ENCODE results near the gene GEN1.
"Not testable (repeated sequence)": the region's sequence is repeated elsewhere in the genome, so short reads cannot be mapped to it uniquely, and the experiment has no call there.

Gene GEN1

DNA sequence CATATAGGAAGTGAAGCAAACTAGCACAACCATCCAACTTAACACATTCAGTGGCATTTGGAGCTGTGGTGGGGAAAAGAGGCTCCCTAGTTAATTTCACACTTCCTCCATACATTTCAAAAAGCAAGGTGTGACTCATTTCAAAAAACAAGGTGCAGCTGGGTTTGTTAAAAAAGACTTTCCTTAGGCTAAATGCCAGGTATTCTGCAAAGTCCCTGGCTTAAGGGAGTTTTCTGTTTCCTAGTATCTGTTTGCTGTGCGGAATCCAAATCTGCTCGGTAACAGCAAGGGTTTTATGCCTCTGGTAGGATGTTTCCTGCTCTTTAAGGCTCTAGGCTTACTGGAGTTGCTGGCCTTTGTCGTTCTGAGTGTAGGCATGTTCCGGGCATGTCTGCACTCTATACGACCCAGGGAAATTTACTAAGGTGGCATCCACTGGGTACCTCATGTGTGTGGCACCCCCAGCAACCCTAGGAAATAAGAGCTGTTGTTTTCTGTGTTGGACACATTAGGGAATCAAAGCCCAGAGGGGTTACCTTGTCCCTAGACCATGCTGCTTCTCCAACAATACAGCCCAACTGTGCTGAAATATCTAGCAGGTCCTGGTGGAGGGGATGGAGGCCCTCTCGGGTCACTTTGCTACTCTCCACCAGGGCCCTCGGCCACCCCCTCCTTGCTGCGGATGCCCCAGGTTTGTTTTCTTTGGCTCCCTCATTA, 61.7 kb downstream of the GEN1 start:
- DNase-seq (ENCODE audit: insufficient read length, low spot score): no peak
- no peak for FAIRE-seq
- no peak for TF ChIP-seq POLR2A (IDR thresholded peaks at IDR 0.05; ENCODE audit: low read depth, low read length)

DNA sequence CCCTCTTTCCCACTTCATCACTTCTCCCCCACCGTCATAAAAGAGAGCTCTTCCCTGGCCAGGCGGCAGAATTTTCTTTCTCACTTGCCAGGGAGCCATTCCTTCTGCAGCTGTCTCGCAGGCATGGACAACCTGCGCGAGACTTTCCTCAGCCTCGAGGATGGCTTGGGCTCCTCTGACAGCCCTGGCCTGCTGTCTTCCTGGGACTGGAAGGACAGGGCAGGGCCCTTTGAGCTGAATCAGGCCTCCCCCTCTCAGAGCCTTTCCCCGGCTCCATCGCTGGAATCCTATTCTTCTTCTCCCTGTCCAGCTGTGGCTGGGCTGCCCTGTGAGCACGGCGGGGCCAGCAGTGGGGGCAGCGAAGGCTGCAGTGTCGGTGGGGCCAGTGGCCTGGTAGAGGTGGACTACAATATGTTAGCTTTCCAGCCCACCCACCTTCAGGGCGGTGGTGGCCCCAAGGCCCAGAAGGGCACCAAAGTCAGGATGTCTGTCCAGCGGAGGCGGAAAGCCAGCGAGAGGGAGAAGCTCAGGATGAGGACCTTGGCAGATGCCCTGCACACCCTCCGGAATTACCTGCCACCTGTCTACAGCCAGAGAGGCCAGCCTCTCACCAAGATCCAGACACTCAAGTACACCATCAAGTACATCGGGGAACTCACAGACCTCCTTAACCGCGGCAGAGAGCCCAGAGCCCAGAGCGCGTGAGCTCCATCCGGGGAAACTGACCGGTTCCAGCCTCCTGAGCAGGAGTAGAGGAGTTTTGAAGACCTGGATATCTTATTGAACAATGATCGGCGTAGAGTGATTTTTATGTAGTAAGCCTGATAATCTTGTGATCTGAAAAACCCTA, 62.7 kb downstream of the GEN1 start, which contains the start of gene MSGN1:
MSGN1 (plus strand) TSS at position 65 of the 850 bp plus-strand sequence; CDS start at position 124, 59 bp downstream.
- no peak for FAIRE-seq
- TF ChIP-seq POLR2A (IDR thresholded peaks at IDR 0.05; ENCODE audit: low read depth, low read length): no peak
- DNase-seq (ENCODE audit: insufficient read length, low spot score): no peak

DNA sequence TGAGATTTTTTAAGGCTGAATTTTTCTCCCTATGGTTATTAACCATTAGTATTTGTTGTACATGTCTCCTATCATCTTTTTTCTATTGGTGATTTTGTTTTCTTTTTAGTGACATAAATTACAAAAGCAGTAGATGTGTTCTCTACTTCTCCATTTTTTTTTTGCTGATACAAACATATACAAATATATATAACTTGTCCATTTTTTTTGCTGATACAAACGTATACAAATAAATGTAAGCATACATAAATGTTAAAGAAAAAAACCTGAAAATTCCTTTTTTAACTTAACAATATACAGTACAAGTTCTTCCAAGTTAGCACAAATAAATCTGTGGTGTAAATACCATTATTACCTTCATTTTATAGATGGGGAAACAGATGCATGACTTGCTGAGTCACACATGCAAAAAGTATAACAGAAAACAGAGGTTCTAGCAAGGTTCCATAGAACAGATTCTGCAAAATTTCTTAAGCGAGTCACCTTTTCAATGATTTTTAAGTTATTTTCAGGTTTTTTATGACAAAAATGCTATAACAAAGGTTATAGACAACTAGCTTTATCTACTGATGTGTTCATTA, 64.4 kb downstream of the GEN1 start:
- DNase-seq (ENCODE audit: insufficient read length, low spot score) (no peak), FAIRE-seq (no peak)
- no peak for TF ChIP-seq POLR2A (IDR thresholded peaks at IDR 0.05; ENCODE audit: low read depth, low read length)

DNA sequence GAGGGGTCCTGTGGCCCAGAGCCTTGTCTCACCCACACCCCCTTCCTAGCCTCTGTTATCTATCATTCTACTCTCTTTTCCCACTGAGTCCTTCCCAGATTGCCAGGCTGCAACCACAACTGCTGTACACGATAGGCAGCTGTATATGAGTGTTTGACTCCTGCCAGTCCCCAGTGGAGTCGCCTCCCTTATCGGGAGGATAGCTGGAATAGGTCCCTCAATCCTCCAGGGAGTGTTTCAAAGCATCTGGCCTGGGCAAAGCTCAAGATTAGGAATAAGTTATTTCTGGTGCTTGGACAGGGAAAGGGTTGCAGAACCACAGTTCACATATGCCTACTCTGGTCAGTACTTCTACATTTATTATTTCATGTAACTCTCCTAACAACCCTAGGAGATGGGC, 67.1 kb downstream of the GEN1 start:
- no peak for FAIRE-seq
- DNase-seq (ENCODE audit: insufficient read length, low spot score): no peak
- no peak for TF ChIP-seq POLR2A (IDR thresholded peaks at IDR 0.05; ENCODE audit: low read depth, low read length)

DNA sequence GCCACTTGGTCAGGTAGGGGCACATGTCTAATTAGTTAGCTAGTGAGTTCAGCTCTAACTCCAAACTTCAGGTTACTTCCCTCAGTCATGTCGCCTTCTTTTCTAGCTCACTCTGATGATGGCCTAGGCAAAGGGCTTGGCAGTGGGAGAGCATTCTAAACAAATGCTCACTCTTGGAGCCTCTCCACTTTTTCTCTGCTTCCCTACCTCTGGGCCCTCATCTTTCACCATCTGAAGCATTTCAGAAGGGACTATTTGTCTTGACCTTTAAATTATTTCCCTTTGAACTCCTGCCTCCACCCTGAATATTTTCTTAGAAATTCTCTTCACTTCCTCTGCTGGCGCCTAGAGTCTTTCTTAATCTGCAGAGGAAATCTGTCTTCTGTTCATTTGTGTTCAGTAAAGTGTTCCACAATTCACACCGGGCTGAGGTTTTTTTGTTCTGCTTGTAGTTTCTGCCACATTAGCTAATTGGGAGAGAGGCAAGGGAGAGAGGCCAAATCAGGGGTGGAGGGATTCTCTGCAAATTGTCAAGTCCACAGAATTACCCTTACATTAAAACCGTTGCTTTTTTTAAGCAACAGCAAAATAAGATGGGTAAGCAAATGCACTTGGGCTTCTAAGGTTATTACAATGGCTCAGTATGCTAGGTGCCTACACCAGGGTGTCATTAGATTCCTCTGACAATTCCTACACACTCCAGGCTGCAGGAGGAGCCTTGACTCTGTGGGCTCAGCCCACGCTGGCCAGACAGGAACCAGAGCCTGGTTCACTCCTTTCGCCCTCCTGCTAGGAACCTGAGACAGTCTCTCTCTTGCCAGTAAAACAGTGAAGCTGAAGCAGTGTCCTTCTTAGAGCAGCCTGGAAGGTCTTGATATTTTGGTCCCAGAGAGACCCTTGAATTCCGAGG, 67.9 kb downstream of the GEN1 start:
- no peak for FAIRE-seq
- DNase-seq (ENCODE audit: insufficient read length, low spot score): no peak
- TF ChIP-seq POLR2A (IDR thresholded peaks at IDR 0.05; ENCODE audit: low read depth, low read length): no peak

DNA sequence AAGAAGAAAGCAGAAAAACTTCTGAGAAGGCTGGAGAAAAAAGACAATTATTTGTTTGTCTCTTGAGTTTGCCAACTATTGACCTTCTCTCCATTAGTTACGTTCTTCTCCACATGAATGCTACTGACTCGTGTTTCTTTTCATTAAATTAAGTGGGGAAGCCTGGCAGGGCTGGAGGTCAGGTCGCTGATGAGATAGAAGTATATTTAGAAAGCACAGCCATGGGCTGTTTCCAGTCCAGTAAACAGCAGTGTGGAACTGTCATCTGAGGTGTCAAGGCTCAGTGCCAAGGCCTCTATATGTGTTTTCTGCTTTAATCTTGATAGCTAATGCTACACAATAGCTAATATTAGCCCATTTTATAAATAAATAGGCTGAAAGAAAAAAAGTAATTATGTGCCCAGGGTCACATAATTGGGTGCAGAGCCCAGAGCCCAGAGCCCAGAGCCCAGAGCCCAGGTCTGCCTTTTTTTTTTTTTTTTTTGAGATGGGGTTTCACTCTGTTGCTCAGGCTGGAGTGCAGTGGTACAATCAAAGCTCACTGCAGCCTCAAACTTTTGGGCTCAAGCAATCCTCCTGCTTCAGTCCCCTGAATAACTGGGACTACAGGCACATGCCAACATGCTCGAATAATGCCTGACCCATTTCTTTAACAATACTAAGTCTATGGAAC, 68.6 kb downstream of the GEN1 start:
- FAIRE-seq: no peak
- no peak for TF ChIP-seq POLR2A (IDR thresholded peaks at IDR 0.05; ENCODE audit: low read depth, low read length)
- no peak for DNase-seq (ENCODE audit: insufficient read length, low spot score)

DNA sequence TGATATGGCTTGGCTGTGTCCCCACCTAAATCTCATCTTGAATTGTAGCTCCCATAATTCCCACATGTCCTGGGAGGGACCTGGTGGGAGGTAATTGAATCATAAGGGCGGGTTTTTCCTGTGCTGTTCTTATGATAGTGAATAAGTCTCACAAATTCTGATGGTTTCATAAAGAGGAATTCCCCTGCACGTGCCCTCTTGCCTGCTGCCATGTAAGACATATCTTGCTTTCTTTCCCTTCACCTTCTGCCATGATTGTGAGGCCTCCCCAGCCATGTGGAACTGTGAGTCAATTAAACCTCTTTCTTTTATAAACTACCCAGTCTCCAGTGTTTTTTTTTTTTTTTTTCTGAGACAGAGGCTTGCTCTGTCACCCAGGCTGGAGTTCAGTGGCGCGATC, 69.7 kb downstream of the GEN1 start:
- DNase-seq (ENCODE audit: insufficient read length, low spot score); FAIRE-seq: not testable (repeated sequence)

DNA sequence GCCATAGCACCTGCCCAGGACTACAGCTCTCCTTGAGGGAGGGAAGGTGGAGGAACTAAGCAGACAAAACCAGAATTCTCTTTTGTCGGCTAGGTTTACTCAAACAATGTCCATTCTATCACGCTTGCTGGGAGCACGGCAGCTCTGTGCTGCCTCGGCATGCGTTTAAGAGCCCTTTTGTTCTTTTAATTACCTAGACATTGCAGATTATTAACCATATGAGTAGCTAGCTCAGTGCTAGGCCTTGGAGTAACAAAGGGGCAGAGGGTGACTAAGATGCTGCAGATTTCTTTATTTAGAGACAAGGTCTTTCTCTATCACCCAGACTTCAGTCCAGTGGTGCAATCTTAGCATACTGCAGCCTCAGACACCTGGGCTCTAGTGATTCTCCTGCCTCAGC, 73.4 kb downstream of the GEN1 start:
- DNase-seq (ENCODE audit: insufficient read length, low spot score) (no peak), FAIRE-seq (no peak)
- no peak for TF ChIP-seq POLR2A (IDR thresholded peaks at IDR 0.05; ENCODE audit: low read depth, low read length)

DNA sequence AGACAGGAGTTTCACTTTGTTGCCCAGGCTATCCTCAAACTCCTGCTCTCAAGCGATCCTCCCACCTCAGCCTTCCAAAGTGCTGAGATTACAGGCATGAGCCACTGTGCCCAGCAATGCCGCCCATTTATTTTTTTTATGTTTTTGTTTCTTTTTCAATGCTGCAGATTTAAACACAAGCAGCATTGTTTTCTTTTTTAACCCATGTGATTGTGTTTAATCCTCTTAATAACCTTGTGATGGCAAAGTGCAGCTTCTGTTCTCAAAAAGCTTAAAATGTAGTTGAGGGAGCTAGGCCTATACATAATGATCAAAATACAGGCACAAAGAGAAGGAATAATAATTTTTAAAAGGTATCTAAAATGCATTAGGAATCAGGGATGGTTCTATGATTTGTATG, 73.8 kb downstream of the GEN1 start:
- DNase-seq (ENCODE audit: insufficient read length, low spot score): no peak
- TF ChIP-seq POLR2A (IDR thresholded peaks at IDR 0.05; ENCODE audit: low read depth, low read length): no peak
- FAIRE-seq: no peak

DNA sequence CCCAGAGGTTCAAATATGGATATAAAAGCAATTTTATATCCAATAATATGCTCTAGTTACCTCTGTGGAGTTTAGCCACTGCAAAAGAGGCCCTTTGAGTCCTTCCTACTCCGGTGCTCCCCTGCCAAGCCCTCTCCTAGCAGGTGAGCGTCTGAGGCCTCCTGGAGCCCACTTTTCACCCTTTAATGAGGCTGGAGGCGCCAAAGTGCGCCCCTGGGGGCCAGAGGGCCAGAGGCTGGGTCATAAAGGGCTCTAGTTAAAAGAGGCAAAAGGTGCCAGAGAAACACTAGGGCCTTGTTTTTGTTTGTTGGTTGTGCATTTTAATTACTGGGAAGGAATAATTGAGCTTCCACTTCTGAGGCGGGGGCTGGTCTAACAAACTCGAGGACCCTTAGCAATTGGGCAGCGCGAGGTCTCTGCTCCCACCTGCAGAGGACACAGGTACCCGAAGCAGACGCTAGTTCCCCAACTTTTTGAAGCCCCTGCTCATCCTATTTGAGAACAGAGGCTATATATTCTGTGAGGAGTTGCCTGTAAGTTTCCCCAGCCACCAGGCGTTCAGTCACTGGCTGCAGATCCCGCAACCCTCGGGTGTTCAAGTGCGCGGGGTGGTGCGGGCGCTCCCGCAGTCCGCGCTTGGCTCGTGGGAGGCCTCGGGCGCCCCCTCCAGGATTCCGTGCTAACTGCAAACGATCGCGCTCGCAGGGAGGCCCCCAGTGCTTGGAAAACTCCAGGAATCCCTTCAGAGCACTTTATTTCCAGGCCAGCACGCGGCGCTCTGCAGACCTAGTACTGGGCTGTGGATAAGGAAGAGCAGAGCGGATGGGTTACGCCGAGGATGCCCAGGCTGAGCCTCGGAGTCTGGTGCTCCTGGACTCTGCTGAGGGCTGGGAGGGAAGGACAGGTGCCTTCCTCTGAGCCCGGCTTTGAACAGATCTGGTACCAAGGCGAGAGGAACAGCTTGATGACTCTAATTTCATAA, 76.4 kb downstream of the GEN1 start:
- TF ChIP-seq POLR2A (IDR thresholded peaks at IDR 0.05; ENCODE audit: low read depth, low read length): no peak
- peak; percentile 15 for FAIRE-seq
- DNase-seq (ENCODE audit: insufficient read length, low spot score): peak; percentile 66

DNA sequence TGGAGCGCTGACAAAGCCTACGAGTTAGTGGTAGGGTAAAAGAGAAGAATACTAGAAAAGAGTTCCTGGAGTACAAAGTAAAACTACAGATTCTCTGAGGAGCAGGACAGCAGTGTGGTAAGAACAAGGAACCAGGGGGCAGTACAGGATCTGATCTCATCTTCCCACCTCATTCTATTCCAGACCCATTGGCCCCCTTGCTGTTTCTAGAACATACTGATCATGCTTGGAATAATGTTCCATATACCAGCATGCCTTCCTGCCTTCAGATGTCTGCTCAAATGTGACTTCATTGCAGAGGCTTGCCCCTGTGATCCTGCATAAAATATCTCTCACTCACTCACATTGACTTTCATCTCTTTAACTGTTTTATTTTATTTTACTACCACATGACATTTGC, 81.6 kb downstream of the GEN1 start:
- FAIRE-seq (no peak), DNase-seq (ENCODE audit: insufficient read length, low spot score) (no peak)

More for the DNA sequence above, 81.6 kb downstream of the GEN1 start:
- TF ChIP-seq POLR2A (IDR thresholded peaks at IDR 0.05; ENCODE audit: low read depth, low read length): no peak
